ENCODE measurements around the gene CEP250.

The CEP250 gene

GRCh38 chr20:35560541-35560940 is 105.1 kb downstream of the CEP250 start:
- TF ChIP-seq REST (IDR thresholded peaks at IDR 0.05; ENCODE audit: insufficient read depth in 1 of 2, low read depth in 2 of 2, low read length in 2 of 2), result no peak
- no peak for TF ChIP-seq POLR2AphosphoS5 (IDR thresholded peaks at IDR 0.05; ENCODE audit: low read depth, low read length)
- no peak for TF ChIP-seq TAF1 (IDR thresholded peaks at IDR 0.05; ENCODE audit: borderline replicate concordance, insufficient read depth, low read length)
- TF ChIP-seq FOXP2 (optimal IDR thresholded peaks at IDR 0.05; ENCODE audit: borderline replicate concordance, extremely low read depth, extremely low read length, insufficient read depth), result no peak
- TF ChIP-seq SIN3A (IDR thresholded peaks at IDR 0.05; ENCODE audit: borderline replicate concordance, insufficient read depth, low read length), result no peak

- no peak for TF ChIP-seq SIN3A (IDR thresholded peaks at IDR 0.05; ENCODE audit: borderline replicate concordance, insufficient read depth, low read length)
- TF ChIP-seq TAF1 (IDR thresholded peaks at IDR 0.05; ENCODE audit: borderline replicate concordance, insufficient read depth, low read length), result no peak
- TF ChIP-seq POLR2AphosphoS5 (IDR thresholded peaks at IDR 0.05; ENCODE audit: low read depth, low read length), result no peak
- TF ChIP-seq FOXP2 (optimal IDR thresholded peaks at IDR 0.05; ENCODE audit: borderline replicate concordance, extremely low read depth, extremely low read length, insufficient read depth), result no peak
- TF ChIP-seq REST (IDR thresholded peaks at IDR 0.05; ENCODE audit: insufficient read depth in 1 of 2, low read depth in 2 of 2, low read length in 2 of 2), result no peak
These were observed 105.9 kb downstream of the CEP250 start for GRCh38 chr20:35561268-35561667.

GRCh38 chr20:35561671-35562070 is 106.3 kb downstream of the CEP250 start:
- TF ChIP-seq TAF1 (IDR thresholded peaks at IDR 0.05; ENCODE audit: borderline replicate concordance, insufficient read depth, low read length) (no peak), REST (IDR thresholded peaks at IDR 0.05; ENCODE audit: insufficient read depth in 1 of 2, low read depth in 2 of 2, low read length in 2 of 2) (no peak), FOXP2 (optimal IDR thresholded peaks at IDR 0.05; ENCODE audit: borderline replicate concordance, extremely low read depth, extremely low read length, insufficient read depth) (no peak), POLR2AphosphoS5 (IDR thresholded peaks at IDR 0.05; ENCODE audit: low read depth, low read length) (no peak), SIN3A (IDR thresholded peaks at IDR 0.05; ENCODE audit: borderline replicate concordance, insufficient read depth, low read length) (no peak)

DNA sequence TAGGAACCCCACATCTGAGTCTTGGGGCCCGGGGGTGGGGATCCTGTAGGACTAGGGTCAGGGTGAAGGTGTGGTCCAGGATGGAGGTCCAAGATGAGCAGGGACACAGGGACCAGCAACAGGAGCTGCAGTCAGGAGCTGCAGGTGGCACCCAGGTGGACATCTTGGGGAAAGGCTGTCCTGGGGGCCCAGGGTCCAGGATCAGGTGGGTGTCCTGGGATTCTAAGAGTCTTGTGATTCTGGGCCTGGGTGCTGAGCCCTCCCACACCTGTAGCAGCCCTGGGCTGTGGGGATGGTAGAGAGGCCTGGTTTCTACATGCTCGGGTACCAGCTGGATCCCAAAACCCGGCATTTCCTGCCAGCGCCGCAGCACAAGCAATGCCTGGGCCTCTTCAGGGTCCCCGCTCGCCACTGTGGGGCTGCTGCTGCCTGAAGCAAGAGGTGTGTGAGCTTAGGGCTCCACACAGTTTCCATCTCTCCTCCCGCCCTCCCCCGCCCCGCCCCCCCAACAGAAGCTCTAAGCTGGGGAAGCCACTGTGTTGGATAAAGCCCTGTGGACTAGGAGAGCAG is 107.2 kb downstream of the CEP250 start:
- TF ChIP-seq SIN3A (IDR thresholded peaks at IDR 0.05; ENCODE audit: borderline replicate concordance, insufficient read depth, low read length) (no peak), REST (IDR thresholded peaks at IDR 0.05; ENCODE audit: insufficient read depth in 1 of 2, low read depth in 2 of 2, low read length in 2 of 2) (no peak), FOXP2 (optimal IDR thresholded peaks at IDR 0.05; ENCODE audit: borderline replicate concordance, extremely low read depth, extremely low read length, insufficient read depth) (no peak), POLR2AphosphoS5 (IDR thresholded peaks at IDR 0.05; ENCODE audit: low read depth, low read length) (no peak), TAF1 (IDR thresholded peaks at IDR 0.05; ENCODE audit: borderline replicate concordance, insufficient read depth, low read length) (no peak)
